GM21619 (cell line): ENCODE measurements around the gene LMBRD2.
A peak's percentile ranks its signal among the peaks of the same experiment; 100 is the strongest.
"Not testable (repeated sequence)": the region's sequence is repeated elsewhere in the genome, so short reads cannot be mapped to it uniquely, and the experiment has no call there.

Experiments
- ATAC-seq: cut with Tn5 transposase; IDR thresholded peaks from one replicate; pipeline ENCODE4 v1.9.1; 2021; ENCODE audit not compliant: unreplicated experiment

Gene LMBRD2

DNA sequence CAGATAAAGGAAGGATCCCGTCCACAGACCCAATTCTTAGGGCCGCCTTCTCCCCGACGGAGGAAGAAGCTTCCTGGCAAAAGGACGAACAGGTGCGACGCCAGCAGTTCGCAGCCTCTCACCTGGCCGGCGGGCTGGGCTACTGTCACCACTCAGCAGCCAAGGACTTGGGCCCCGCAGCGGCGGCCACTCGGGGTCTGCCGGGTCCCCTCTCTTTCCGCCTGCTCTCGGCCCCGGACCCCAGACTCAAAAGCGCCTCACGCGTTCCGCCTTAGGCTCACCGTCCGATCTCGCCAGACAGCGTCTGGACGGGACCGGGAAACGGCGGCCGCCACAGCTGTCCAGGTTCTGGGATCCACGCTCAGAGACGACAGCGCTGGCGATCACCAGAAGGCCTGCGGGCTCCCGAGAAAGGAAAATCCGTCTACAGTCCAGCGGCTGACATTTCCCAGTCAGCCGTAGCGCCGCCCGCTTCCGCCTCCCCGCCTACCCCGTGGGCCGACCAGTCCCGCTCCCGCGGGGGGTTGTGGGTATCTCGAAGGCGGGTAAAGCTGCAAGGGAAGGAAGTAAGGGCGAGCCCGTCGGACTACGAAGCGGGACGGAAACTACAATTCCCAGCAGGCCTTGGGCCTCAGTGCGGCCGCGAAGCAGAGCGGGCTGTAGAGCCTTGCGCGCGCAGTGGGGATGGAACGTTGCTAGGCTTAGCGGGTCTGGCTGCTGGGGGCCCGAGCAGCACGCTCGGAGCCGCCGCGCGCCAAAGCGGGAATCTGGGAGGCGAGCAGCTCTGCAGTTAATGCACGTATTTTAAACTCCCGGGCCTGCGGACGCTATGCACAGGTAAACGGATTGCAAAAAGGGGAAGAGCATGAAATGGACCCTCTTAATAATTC is at the start of gene LMBRD2, which contains the start of gene SKP2:
Gene LMBRD2, minus strand, starts transcription at position 454 of the 890 bp plus-strand sequence. CDS start 8,538 bp downstream, outside the sequence.
Gene SKP2, plus strand, starts transcription at position 678 of the 890 bp plus-strand sequence. Its CDS starts 152 bp downstream, at position 830.
- ATAC-seq: peak; percentile 98

DNA sequence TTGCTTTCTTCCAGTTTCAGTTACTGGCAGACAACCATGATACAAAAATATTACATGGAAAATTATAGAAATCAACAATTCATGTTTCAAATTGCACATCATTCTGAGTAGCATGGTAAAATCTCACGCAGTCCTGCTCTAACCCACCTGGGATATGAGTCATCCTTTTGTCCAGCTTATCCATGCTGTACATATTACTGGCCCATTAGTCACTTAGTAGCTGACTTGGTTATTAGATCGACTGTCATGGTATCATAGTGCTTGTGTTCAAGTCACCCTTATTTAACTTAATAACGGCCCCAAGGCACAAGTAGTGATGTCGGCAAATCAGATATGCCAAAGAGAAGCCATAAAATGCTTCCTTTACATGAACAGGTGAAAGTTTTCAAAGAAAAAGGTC is 48.8 kb upstream of the LMBRD2 start:
- no peak for ATAC-seq

DNA sequence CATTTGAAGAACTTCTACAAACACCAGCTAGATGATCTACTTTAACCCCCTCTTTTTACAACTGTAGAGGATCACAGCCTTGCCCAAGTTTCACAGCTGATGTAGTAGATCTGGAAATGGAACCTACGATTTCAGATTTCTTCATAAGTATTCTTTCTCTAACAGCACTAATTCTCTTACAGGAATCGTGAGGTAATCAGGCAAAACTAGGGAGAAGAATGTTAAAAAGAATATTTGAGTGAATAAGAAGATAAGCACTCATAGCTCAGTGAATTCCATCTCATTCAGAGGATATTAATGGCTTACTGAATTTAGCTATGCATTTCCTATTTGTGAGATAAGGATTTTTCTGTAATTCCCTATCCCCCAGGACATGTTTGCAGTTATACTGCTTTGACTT is 47.9 kb upstream of the LMBRD2 start:
- no peak for ATAC-seq

DNA sequence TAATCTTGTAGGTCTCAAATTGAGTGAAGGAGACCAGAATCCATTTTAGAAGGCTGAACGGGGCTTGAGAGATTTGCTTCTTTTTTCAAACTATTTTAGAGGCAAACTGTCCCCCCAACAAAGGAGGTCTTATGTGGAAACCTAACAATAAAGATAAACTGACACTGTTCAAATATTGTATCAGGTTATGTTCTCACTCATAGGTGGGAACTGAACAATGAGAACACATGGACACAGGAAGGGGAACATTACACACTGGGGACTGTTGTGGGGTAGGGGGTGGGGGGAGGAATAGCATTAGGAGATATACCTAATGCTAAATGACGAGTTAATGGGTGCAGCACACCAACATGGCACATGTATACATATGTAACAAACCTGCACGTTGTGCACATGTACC is 47.1 kb upstream of the LMBRD2 start:
- not testable (repeated sequence) for ATAC-seq

DNA sequence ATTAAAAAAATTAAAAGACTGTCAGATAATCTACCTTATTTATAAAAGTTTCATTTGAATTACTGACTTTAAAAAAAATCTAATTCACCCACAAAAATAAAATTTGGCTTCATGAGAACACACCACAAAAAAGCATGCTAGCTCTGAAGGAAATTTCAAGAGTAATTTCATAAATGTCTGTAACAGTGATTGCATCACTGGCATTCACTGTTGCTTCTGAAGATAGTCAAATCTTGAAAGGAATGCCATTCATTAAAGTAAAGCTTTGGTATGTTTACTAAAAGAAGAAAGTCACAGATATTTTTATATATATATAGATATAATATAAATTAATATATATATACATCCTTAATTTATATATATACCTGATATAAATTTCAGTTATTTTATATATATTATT is 46.6 kb upstream of the LMBRD2 start:
- no peak for ATAC-seq

DNA sequence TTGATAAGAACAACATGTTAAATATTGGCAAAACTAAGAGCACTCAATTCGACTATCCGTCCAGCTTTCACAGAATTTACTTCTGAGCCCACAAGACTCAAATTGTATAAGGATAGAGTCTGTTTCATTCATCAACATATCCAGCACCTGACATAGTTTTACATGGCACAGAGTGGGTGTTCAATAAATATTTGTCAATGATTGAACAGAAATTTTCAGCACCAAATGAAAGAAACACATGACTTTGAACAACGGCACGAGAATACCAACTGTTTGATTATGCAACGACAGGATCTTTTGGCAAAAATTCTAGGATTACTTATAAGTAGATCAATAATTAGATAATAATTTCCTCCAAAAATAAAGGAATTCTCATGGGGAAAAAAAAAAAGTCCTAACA is 42.1 kb upstream of the LMBRD2 start:
- no peak for ATAC-seq

DNA sequence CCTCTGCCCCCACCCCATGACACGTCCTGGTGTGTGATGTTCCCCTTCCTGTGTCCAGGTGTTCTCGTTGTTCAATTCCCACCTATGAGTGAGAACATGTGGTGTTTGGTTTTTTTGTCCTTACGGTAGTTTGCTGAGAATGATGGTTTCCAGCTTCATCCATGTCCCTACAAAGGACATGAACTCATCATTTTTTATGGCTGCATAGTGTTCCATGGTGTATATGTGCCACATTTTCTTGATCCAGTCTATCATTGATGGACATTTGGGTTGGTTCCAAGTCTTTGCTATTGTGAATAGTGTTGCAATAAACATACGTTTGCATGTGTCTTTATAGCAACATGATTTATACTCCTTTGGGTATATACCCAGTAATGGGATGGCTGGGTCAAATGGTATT is 32.7 kb upstream of the LMBRD2 start:
- ATAC-seq: not testable (repeated sequence)

DNA sequence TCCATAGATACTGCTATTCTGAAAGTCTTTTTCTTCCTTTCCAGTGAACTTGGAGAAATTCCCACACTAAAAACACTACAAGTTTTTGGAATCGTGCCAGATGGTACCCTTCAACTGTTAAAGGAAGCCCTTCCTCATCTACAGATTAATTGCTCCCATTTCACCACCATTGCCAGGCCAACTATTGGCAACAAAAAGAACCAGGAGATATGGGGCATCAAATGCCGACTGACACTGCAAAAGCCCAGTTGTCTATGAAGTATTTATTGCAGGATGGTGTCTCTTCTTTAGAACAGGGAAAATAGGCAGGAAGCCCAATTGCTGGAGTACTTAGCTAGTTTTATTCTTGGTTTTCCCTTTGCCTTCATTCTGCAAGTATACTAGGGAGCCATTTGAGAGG is 30.1 kb upstream of the LMBRD2 start:
- no peak for ATAC-seq

DNA sequence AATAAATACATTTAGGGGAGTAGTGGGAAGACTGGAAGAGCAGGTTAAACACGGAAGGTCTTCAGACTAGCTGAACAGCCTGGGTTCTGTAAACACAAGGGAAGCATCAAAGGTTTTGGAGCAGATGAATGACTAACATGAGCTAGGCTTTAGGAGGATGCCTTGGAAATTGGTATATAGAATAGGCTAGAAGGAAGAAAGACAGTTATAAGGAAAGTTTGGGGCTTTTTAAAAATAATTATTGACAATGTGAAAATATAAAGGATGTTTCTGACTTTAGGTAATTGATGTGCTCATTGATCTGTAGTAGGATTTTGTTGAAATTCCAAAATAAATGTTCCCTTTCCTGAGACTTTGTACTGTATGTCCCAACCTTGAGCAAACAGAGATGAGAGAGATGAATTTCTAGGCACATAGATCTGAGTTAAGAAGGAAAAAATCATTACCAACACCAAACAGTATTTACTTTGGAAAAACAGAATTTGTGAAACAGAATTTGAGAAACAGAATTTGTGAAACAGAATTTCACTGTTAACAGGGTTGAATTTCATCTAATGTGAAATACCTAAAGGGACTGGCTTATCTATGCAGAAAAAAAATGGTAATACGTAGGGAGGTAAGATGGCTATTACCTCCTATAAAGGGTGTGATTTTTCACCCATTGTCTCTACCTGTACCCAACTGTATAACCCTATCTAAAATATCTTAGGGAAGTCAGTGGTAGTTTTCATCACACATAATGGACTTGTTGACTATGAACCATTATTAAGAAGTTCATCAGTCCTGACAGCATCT is 29.1 kb upstream of the LMBRD2 start:
- ATAC-seq: no peak

DNA sequence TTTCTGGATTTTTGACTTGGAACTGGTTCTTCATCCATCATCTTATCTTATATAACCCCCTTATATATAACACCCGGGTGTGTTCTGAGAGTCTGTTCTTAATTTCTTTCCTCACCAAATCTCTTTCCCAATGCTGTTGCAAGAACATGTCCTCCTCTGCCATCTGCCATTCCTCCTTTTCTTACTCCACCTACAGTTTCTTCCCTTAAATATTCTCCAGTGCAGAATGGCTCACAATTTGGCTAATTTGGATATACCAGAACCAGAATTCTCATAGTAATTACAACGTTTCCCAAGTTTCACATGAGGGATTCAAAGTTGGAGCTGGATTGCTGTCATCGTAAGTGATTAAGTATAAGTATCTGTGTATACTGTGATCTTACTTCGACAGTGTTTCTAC is 28.3 kb upstream of the LMBRD2 start:
- no peak for ATAC-seq

DNA sequence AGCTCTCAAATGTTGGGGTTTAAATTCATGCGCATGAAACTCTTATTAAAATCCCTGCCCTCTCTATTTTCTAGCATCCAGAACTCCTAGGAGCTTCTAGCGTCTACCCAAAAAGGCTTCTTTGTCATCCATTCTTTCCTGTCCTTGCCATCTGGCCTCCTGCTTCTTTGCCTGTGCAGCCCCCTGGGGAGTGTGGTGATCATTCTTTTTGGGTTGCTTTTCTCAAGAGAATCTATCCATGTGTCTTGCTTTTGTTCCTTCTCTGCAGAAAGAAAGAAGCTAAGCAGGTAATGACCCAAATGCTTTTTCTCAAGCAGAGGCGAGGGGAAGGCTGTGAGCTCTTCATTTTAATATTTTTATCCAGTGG is 26.8 kb upstream of the LMBRD2 start:
- ATAC-seq: no peak

DNA sequence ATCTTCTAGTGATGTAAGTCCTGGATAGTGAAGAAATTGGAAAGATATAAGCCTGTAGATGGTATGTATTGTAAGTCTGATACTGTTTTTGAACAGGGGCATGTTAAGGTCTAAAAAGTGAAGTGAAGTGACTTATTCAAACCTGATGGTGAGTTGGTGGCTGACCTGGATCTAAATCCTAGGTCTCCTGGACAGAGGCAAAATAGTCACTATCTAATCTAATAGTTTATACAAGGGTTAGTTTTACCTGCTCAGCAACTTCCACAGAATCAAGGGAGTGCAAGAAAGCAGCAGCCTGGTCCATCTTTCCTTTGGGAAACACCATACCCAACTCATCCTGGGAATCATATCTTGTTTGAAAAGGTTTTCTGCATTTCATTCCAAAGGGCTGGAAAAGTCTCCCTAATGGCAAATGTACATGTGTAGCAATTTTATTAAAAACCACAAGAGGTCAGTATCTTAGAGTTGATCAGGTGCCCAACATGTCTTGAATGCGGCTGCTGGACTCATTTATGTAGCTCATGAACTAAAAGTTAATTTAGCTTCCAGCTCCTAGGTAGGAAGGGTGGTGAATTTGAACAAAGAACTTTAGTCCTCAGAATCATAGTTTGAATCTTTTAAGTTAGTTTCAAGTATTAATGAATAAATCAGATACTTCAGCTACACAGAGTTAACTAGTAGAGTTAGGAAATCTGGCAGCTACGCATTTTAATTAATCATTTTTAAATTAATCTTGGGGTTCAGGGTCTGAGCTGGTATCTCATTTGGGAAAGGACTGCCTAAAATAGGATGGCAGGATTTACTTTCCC is 26.2 kb upstream of the LMBRD2 start:
- ATAC-seq: no peak

DNA sequence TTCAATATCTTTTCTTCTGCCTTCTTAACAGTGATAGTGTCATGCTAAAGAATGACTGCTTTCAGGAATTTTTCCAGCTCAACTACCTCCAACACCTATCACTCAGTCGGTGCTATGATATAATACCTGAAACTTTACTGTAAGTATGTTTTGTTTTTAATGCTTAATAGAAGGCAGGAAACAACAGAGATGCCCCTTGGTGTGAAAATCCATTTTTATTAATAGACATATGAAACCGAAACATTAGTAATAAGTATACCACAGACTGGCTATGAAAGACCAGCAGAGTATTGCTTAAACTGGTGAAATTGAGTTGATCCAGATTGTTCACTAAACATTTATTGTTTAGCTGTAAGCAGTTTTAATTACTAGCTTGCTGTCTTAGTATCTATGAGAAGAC is 25.5 kb upstream of the LMBRD2 start:
- peak; percentile 97 for ATAC-seq

DNA sequence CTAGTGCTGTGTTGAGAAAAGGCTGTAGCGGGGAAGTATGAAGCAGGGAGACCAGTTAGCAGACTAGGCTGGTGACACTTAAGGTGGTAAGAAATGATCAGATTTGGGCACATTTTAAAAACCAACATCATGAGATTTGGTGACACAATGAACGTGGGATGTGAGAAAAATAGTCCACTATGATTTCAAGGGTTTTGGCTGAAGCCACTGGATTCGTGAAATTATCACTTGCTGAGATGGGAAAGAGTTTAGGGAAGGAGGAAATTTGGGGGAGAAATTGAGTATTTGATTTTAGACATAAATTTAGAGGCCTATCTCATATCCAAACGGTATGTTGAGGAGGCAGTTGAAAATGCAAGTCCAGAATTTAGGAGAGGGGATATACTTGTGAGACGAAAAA is 23.4 kb upstream of the LMBRD2 start:
- ATAC-seq: no peak

DNA sequence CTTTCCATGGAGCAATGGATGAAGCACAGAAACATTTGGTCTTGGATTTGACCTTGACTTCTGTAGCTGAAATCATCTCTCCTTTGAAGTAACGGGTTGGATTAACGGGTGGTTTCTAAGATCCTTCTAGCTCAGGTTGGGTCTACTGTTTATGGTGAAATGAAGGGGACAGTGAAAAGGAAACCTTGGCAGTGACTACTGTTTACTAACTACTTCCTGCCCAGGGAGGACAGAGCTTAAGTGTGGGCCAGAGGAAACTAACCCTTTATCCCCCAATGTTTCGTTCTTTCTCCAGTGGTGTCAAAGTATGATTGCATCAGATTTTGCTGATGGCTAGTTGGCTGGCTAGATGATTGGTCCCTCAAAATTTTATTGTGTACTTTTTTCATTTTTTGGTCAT is 22.4 kb upstream of the LMBRD2 start:
- no peak for ATAC-seq

DNA sequence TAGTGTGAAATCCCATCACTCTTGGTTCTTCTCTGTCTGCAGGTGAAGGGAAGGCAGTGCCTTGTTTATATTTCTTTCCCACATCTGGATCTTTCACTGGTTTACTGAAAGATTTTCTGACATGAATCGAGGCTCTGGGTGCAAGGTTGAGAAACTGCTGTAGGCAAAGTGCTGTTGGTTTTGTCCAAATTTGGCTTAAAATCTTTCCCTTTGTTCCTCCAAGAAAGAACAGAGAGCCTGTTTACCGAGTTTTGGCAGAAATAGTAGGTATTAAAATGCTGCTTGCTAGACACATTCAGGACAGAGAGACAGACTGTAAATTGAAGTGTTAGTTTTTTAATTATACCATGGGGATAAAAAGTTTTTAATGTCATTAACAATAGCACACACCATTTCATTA is 21.7 kb upstream of the LMBRD2 start:
- no peak for ATAC-seq

DNA sequence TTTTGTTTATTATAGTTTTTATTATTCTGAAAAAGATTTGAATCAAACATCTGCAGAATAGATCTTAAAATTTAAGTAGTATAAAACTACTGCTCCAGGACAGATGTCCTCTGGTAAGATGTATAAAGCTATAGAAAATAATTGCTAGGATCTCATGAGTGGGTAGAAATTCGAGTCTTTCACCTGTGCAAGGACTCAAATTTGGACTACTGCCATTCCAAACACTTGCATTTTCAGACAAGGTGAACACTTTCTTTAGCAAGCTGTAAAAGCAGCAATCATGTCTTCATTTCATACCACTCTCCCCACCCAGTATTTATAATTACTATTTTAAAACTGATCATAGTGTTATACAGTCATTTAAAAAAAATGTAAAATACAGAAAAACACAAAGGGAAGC is 20.9 kb upstream of the LMBRD2 start:
- ATAC-seq: no peak

DNA sequence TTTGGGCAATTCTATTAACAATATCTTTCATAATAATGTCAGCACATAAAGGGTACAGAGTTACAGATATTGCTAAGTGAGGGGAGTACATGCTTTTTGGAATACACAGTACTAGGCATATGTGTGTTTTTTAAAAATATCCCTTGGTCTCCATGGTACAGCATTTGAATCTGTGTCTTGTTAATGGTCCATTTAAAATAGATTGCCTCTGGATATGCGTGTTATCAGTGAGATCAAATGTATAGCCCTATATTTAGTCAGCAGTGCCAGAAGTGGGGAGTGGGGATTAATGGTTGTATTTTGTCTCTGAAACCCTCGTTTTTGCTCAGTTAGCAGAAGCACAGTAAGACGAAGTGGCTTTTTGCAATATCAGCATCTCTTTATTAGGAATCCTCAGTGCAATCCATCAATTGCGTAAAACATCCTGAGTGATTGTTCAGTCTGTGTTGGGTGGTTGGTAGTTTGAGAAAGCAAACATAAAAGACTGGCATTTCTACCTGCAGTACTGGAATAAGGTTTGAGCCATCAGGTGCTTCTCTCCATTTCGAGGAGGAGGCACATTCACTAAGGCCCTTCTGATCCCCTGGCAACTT is 19.2 kb upstream of the LMBRD2 start:
- ATAC-seq: no peak

DNA sequence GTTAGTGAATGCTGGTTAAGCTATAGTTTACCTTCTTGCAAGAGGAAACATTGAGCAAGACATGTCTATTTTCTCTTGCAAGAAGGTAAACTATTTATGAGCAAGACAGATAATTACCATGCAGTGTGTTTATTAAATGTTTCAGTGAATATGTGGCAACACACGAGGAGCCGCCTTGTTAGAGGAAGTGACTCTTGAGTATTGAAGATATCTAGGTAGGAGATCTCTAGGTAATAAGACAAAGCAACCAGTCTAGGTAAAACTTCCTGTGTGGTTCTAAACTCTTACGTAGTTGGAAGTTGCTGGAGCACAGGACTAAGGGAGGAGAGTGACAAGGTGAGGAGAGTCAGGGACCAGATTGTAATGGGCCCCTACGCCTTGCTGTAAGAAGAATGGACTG is 17.1 kb upstream of the LMBRD2 start:
- ATAC-seq: no peak

DNA sequence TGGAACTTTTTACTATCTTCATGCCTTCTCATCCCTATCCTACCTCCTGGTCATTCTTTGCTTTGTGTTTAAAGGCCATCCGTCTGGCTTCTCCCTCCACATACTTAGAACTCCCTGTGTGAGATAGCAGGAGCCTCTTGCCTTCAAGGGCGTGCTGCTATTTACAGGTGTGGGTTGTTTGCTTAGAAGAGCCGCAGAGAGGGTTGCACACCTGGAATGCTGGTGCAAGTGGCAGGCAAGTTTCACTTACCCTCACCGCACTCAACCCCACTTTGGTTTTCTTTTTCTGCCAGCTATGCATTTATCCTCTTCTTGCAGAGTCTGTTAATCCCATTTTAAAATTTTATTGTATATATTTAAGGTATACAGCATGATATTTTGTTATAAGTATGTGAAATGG is 12.8 kb upstream of the LMBRD2 start:
- ATAC-seq: no peak
